ENCODE data around the gene MRPS2. TPM values are rescaled to one million over a fixed set of nuclear protein-coding genes. Genes with fewer than 3 reads are reported as not detected.

Gene MRPS2
- total and polyA plus RNA-seq, 11 donors = 34.1 to 95.2 (median 48.7) TPM

DNA sequence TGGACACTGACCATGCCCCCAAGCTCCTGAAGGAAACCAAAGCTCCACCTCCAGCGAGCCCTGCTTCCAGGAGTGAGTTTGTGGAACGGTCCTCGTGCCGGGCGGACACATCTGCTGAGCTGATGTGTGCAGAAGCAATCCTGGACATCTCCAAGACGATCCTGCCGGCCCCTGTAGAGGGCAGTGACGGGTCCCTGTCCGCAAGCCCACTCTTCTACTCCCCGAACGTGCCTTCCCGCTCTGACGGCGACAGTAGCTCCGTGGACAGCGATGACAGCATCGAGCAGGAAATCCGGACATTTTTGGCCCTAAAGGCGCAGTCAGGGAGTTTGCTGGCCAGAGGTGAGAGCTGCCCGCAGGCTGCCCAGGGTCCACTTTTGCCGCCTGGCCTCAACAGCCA is 14.7 kb upstream of the MRPS2 start:
- H3K27me3 ChIP-seq = no peaks in the 10 kb centered on the region
- ATAC-seq = no peak
- H3K4me3 ChIP-seq = no peak overlapping the region
- H3K4me1 ChIP-seq = peaks cover 0 to 14% (median 5%) of the 10 kb centered on the region in 12 donors
- peaks cover 0 to 55% (median 47%) of the 10 kb centered on the region in 9 donors for H3K36me3 ChIP-seq
- no peaks in the 10 kb centered on the region for H3K9me3 ChIP-seq
- intact Hi-C loops (cut with DNase I) = no loop called here
- WGBS, 4 donors = 85 to 91% (median 86%) methylated on average over 15 to 21 of the region's 21 CpGs
- DNase-seq = no peak
- H3K27ac ChIP-seq = no peak overlapping the region
- TF ChIP-seq POLR2A (IDR thresholded peaks at IDR 0.05) = no peak
- TF ChIP-seq, protein P1, sequence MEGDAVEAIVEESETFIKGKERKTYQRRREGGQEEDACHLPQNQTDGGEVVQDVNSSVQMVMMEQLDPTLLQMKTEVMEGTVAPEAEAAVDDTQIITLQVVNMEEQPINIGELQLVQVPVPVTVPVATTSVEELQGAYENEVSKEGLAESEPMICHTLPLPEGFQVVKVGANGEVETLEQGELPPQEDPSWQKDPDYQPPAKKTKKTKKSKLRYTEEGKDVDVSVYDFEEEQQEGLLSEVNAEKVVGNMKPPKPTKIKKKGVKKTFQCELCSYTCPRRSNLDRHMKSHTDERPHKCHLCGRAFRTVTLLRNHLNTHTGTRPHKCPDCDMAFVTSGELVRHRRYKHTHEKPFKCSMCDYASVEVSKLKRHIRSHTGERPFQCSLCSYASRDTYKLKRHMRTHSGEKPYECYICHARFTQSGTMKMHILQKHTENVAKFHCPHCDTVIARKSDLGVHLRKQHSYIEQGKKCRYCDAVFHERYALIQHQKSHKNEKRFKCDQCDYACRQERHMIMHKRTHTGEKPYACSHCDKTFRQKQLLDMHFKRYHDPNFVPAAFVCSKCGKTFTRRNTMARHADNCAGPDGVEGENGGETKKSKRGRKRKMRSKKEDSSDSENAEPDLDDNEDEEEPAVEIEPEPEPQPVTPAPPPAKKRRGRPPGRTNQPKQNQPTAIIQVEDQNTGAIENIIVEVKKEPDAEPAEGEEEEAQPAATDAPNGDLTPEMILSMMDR (IDR thresholded peaks at IDR 0.05) = no peak

DNA sequence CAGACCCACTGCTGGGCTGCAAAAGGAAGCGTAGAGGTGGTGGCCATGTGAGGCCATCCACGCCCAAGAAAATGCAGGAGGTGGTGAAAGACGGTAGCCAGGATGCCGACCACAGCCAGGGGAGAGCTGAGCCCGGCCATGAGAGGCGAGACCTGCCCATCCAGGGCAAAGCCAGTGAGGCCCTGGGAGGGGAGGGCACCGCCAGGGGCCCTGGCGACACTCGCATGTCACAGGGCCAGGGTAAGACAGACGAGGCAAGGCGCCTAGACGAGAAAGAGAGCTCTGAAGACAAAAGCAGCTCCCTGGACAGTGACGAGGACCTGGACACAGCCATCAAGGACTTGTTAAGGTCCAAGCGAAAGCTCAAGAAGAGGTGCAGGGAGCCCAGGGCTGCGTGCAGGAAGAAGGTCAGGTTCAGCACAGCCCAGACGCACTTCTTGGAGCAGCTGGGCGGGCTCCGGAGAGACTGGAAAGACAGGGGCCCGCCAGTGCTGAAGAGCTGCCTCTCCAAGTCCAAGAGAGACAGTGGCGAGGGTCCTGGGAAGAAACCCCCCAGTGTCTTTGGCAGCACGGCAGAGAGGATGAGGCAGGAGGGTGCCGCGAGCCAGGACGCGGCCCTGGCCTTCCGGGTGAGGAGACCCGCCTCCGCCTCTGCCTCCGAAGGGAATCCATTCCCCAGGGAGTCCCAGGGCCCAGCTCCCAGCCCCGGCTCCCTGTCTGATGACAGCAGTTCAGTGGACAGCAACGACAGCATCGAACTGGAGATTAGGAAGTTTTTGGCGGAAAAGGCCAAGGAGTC is 14.0 kb upstream of the MRPS2 start:
- Histone ChIP-seq H3K9me3 (no peaks in the 10 kb centered on the region), H3K27me3 (no peaks in the 10 kb centered on the region), H3K4me1 (peaks cover 0 to 7% (median 0%) of the 10 kb centered on the region in 12 donors), H3K27ac (no peak overlapping the region), H3K4me3 (no peak overlapping the region), H3K36me3 (peaks cover 0 to 55% (median 47%) of the 10 kb centered on the region in 9 donors)
- TF ChIP-seq, protein P1 (IDR thresholded peaks at IDR 0.05) = no peak
- TF ChIP-seq POLR2A (IDR thresholded peaks at IDR 0.05) = no peak
- no peak for ATAC-seq
- 84 to 89% (median 86%) methylated on average over 32 to 33 of the region's 33 CpGs for WGBS, 4 donors
- intact Hi-C loops (cut with DNase I) = no loop called here
- peak in 1 of 5 donors; percentile 48 for DNase-seq

DNA sequence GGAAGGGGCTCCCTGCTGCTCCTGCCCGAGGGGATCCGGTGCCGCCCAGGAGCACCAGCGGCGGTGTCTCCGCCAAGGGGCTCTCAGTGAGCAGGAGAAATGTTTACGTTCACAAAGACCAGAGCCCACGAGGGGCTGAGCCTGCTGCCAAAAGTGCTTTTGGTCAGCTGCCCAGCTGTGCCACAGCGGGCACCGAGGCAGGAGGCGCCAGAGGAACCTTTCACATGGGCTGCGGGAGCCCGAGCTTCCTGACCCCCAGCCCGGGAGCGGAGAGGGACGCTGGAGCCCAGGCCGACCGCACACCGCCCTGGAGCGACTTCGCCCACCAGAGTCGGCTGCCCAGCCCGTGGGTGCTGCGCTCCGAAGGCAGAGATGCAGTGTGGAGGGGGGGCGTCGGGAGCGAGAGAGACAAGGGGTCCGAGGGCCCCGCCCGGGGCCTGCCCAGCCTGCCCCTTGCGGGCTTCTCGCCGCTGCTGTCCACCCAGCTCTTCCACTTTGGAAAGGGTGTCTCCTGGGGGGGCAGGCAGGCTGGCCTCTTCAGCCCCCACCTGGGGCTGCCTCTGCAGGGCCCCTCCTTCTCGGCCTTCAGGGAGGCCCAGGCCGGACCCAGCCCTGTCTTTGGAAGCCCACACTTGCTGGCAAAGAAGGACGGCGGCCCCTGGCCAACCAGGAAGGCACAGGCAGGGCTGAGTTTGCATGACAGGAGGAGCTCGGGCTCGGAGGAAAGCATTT is 13.0 kb upstream of the MRPS2 start:
- Histone ChIP-seq H3K27ac (no peak overlapping the region), H3K9me3 (no peaks in the 10 kb centered on the region), H3K4me3 (no peak overlapping the region), H3K27me3 (no peaks in the 10 kb centered on the region), H3K4me1 (no peaks in the 10 kb centered on the region), H3K36me3 (peaks cover 0 to 55% (median 47%) of the 10 kb centered on the region in 9 donors)
- 92 to 94% (median 94%) methylated on average over 27 to 40 of the region's 40 CpGs for WGBS, 4 donors
- peak in 1 of 5 donors; percentile 55 for DNase-seq
- intact Hi-C loops (cut with DNase I) = loop anchor here in 1 of 10 donors (2.0 kb wide), 1 partner anchor 37 kb away; no protein-coding TSS in a partner anchor
- no peak for ATAC-seq
- TF ChIP-seq POLR2A (IDR thresholded peaks at IDR 0.05) = no peak
- TF ChIP-seq, protein P1 (IDR thresholded peaks at IDR 0.05) = no peak

DNA sequence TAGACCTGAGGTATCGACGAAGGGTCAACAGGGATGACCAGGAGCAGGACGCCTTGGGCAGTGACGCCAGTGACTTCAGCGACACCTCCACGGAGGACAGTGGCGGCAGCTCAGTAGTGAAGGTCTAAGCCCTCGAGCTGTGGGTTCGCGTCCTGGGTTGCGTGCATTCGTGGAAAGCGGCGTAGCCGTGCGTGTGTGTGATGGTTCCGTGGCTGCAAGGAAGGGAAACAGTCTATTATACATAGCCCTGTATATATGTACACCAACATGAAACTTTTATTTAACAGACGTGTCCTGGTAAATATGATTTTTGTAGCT is 12.5 kb upstream of the MRPS2 start:
- 96 to 97% (median 97%) methylated on average over 18 of the region's 18 CpGs for WGBS, 4 donors
- DNase-seq = peak in 1 of 5 donors; percentile 53
- H3K4me1 ChIP-seq = no peaks in the 10 kb centered on the region
- H3K4me3 ChIP-seq = no peak overlapping the region
- no peak overlapping the region for H3K27ac ChIP-seq
- no peak for TF ChIP-seq POLR2A (IDR thresholded peaks at IDR 0.05)
- TF ChIP-seq, protein P1 (IDR thresholded peaks at IDR 0.05) = no peak
- peaks cover 0 to 55% (median 47%) of the 10 kb centered on the region in 9 donors for H3K36me3 ChIP-seq
- intact Hi-C loops (cut with DNase I) = loop anchor here in 1 of 10 donors (2.0 kb wide), 1 partner anchor 37 kb away; no protein-coding TSS in a partner anchor
- no peaks in the 10 kb centered on the region for H3K27me3 ChIP-seq
- no peaks in the 10 kb centered on the region for H3K9me3 ChIP-seq
- no peak for ATAC-seq

Data from heart left ventricle (tissue), 16 donors.